Smooth muscle cell (in vitro differentiated cells): ENCODE measurements around the gene VPS35. TPM values are rescaled to one million over a fixed set of nuclear protein-coding genes. Genes with fewer than 3 reads are reported as not detected.

Experiments used
- DNase-seq: peaks from one replicate; lab custom pipeline; 2025; ENCODE audit not compliant: unreplicated experiment; lab: John Stamatoyannopoulos, UW
- H2AFZ ChIP-seq: fragments of 200-600 bp; sonication (generic); 2 replicates; pipeline ENCODE4 v1.6.0; 2016; ENCODE audit warnings: antibody characterized with exemption, low read depth, mild to moderate bottlenecking
- H3F3A ChIP-seq: fragments of 200-600 bp; sonication (generic); 2 replicates; pipeline ENCODE4 v1.6.0; 2017; ENCODE audit warnings: antibody characterized with exemption, low read depth
- H3K27ac ChIP-seq: fragments of 200-600 bp; sonication (generic); 2 replicates; pipeline ENCODE4 v1.5.1; 2016; ENCODE audit warnings: low read depth, mild to moderate bottlenecking
- H3K27me3 ChIP-seq: fragments of 200-600 bp; sonication (generic); 2 replicates; pipeline ENCODE4 v1.6.1; 2016; ENCODE audit warnings: low read depth, mild to moderate bottlenecking
- H3K36me3 ChIP-seq: fragments of 200-600 bp; sonication (generic); 2 replicates; pipeline ENCODE4 v1.5.1; 2016; ENCODE audit warnings: low read depth
- H3K4me1 ChIP-seq: fragments of 200-600 bp; sonication (generic); 2 replicates; pipeline ENCODE4 v1.5.1; 2016; ENCODE audit warnings: low read depth
- H3K4me2 ChIP-seq: fragments of 200-600 bp; sonication (generic); 2 replicates; pipeline ENCODE4 v1.6.0; 2016; ENCODE audit warnings: mild to moderate bottlenecking
- H3K4me3 ChIP-seq: fragments of 200-600 bp; sonication (generic); 2 replicates; pipeline ENCODE4 v1.5.1; 2016; ENCODE audit warnings: mild to moderate bottlenecking
- H3K79me2 ChIP-seq: fragments of 200-600 bp; sonication (generic); 2 replicates; pipeline ENCODE4 v1.6.0; 2016; ENCODE audit warnings: low read depth, mild to moderate bottlenecking
- H3K9ac ChIP-seq: fragments of 200-600 bp; sonication (generic); 2 replicates; pipeline ENCODE4 v1.6.0; 2016; ENCODE audit warnings: low read depth
- H3K9me3 ChIP-seq: fragments of 200-600 bp; sonication (generic); replicated peaks from 2 replicates; pipeline ENCODE4 v1.5.1; 2016; ENCODE audit warnings: low read depth
- H4K20me1 ChIP-seq: fragments of 200-600 bp; sonication (generic); 2 replicates; pipeline ENCODE4 v1.6.0; 2016; ENCODE audit warnings: low read depth
- CTCF ChIP-seq: fragments of 200-600 bp; sonication (generic); IDR thresholded peaks from 2 replicates; pipeline ENCODE4 v1.5.1; 2017; ENCODE audit warnings: borderline replicate concordance, mild to moderate bottlenecking, antibody characterized with exemption; ENCODE audit not compliant: insufficient read depth, poor library complexity, severe bottlenecking
- WGBS: methylation state at CpG from one replicate; pipeline ENCODE4 v1.1.7; 2016; ENCODE audit warnings: low lambda C conversion rate; 5-methylcytosine and 5-hydroxymethylcytosine counted together
- polyA plus RNA-seq: library from polyadenylated mRNA; unstranded; fragments of >200 nt; fragmentation: Nextera tagmentation; extraction: Ambion mirVana; gene quantifications from 2 replicates; pipeline ENCODE4 v1.2.1, GENCODE V29; 2016
- total RNA-seq: library from RNA; depleted of rRNA; stranded (reverse); fragments of >200 nt; gene quantifications from 2 replicates; pipeline ENCODE4 v1.2.3, GENCODE V29; 2014

Gene VPS35
- total and polyA plus RNA-seq, 2 experiments from 2014 or later: 59.5 to 103 TPM

- Histone ChIP-seq H3K4me3 (no peak overlapping the region), H3K9me3 (no peaks in the 10 kb centered on the region), H3K27ac (no peak overlapping the region), H3K27me3 (no peaks in the 10 kb centered on the region), H2AFZ (no peak overlapping the region), H3K9ac (no peak overlapping the region), H3F3A (peaks cover 15% of the 10 kb centered on the region), H3K4me2 (no peak overlapping the region), H3K79me2 (peaks cover 23% of the 10 kb centered on the region), H3K4me1 (peaks cover 11% of the 10 kb centered on the region), H3K36me3 (no peaks in the 10 kb centered on the region), H4K20me1 (peaks cover 4% of the 10 kb centered on the region)
- DNase-seq: no peak
- 95% methylated on average over 2 of the region's 2 CpGs for WGBS
- TF ChIP-seq CTCF: no peak
Measured at GRCh38 chr16:46693598-46693997, 4.6 kb upstream of the VPS35 start.

GRCh38 chr16:46691726-46692125 lies 2.7 kb upstream of the VPS35 start:
- Histone ChIP-seq H3K27me3 (no peaks in the 10 kb centered on the region), H3K27ac (no peak overlapping the region), H3K9ac (no peak overlapping the region), H3K79me2 (peaks cover 42% of the 10 kb centered on the region), H3K4me1 (peaks cover 24% of the 10 kb centered on the region), H2AFZ (no peak overlapping the region), H3K9me3 (no peaks in the 10 kb centered on the region), H3F3A (peaks cover 15% of the 10 kb centered on the region), H3K4me2 (no peak overlapping the region), H3K36me3 (no peaks in the 10 kb centered on the region), H3K4me3 (peak overlapping the region; percentile 90), H4K20me1 (peaks cover 21% of the 10 kb centered on the region)
- no peak for DNase-seq
- TF ChIP-seq CTCF: no peak
- WGBS: 71% methylated on average over 4 of the region's 4 CpGs

DNA sequence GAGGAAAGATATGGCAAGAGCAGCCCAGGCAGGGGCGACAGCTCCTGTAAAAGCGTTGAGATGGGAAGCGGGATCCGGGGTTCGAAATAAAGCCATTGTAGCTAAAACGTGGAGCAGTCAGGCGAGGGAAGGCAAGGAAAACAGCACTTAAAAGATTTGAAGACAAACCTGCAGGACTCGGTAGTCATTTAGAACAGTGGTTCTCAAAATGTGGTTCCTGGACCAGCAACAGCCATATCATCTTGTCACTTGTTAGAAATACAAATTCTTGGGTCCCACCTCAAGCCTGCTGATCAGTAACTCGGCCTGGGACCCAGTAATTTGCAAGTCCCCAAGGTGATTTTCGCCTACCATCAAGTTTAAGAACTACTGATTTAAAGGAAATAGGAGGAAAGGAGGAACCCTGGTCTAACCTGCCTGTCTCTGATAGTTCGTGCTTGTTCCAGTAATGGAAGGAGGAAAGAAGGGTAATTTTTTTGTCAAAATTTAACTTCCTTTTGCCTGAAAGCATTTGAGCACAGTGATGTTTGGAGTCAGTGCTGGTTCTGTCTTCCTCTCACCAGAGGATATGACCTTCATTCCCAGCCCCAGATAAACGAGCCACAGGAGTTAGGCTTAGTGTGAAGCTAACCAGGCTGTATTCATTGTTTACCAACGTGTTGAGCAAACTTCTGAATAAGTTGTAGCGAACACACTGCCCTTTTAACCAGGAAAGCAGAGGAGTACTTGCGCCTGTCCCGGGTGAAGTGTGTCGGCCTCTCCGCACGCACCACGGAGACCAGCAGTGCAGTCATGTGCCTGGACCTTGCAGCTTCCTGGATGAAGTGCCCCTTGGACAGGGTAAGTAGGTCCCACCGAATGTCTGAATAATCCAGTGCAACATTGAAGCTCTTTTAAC lies 1.6 kb upstream of the VPS35 start:
- Histone ChIP-seq H4K20me1 (peaks cover 33% of the 10 kb centered on the region), H3F3A (peaks cover 15% of the 10 kb centered on the region), H3K79me2 (peaks cover 54% of the 10 kb centered on the region), H3K9me3 (no peaks in the 10 kb centered on the region), H3K9ac (peak overlapping the region; percentile 88), H3K27ac (peak overlapping the region; percentile 89), H3K4me2 (peak overlapping the region; percentile 92), H2AFZ (peak overlapping the region; percentile 84), H3K4me1 (peaks cover 27% of the 10 kb centered on the region), H3K36me3 (no peaks in the 10 kb centered on the region), H3K27me3 (no peaks in the 10 kb centered on the region), H3K4me3 (peak overlapping the region; percentile 90)
- WGBS: 9% methylated on average over 21 of the region's 21 CpGs
- no peak for TF ChIP-seq CTCF
- no peak for DNase-seq
